CD4-positive, CD25-positive, alpha-beta regulatory T cell (primary cell): ENCODE measurements around the gene TOLLIP. TPM values are rescaled to one million over a fixed set of nuclear protein-coding genes. Genes with fewer than 3 reads are reported as not detected.
A peak's percentile ranks its signal among the peaks of the same experiment; 100 is the strongest.
"Not testable (repeated sequence)": the region's sequence is repeated elsewhere in the genome, so short reads cannot be mapped to it uniquely, and the experiment has no call there.

Source experiments
- ATAC-seq, 2 donors: fragments of 150-1000 bp; cut with Tn5 transposase; one replicate each; pipeline ENCODE4 v1.10.0; 2021; ENCODE audit warnings: low read depth in 2 of 2, moderate number of reproducible peaks in 2 of 2, moderate library complexity in 1 of 2
- DNase-seq, 3 donors: peaks; one replicate each; pipeline versions ENCODE4 v3.0.0 to v3.0.0-alpha.2; 2012 to 2022; ENCODE audit warnings: mixed read lengths in 1 of 3
- H3K27ac ChIP-seq: one replicate; pipeline ENCODE4 v1.7.0; 2013; ENCODE audit warnings: mild to moderate bottlenecking, low read length; ENCODE audit not compliant: insufficient read depth, poor library complexity, severe bottlenecking
- H3K27me3 ChIP-seq: one replicate; pipeline ENCODE4 v1.7.0; 2013; ENCODE audit warnings: low read length; ENCODE audit not compliant: control insufficient read depth, insufficient read depth
- H3K36me3 ChIP-seq: one replicate; pipeline ENCODE4 v1.7.0; 2013; ENCODE audit warnings: mild to moderate bottlenecking, low read length, moderate library complexity; ENCODE audit not compliant: control insufficient read depth, insufficient read depth
- H3K4me1 ChIP-seq: 2 replicates; pipeline ENCODE4 v1.7.0; 2013; ENCODE audit warnings: mild to moderate bottlenecking, low read length; ENCODE audit not compliant: insufficient read depth, control insufficient read depth, poor library complexity, severe bottlenecking
- H3K4me3 ChIP-seq: one replicate; pipeline ENCODE4 v1.7.0; 2013; ENCODE audit warnings: low read depth, mild to moderate bottlenecking, low read length, moderate library complexity
- H3K9me3 ChIP-seq, 2 experiments: 1 replicate in 1 of 2; 2 replicates in 1 of 2; pipeline ENCODE4 v1.7.0; 2013; ENCODE audit warnings: low read length in 2 of 2, mild to moderate bottlenecking in 1 of 2, moderate library complexity in 1 of 2; ENCODE audit not compliant: control insufficient read depth in 2 of 2
- H3K27ac Mint-ChIP-seq, 3 donors: one replicate each; pipeline ENCODE4 v1.8.0; 2020 to 2022; ENCODE audit warnings: mild to moderate bottlenecking in 3 of 3, mixed read lengths in 3 of 3, moderate library complexity in 2 of 3
- H3K27me3 Mint-ChIP-seq: one replicate; pipeline ENCODE4 v1.8.0; 2022; ENCODE audit warnings: mild to moderate bottlenecking, mixed read lengths
- H3K36me3 Mint-ChIP-seq: one replicate; pipeline ENCODE4 v1.8.0; 2020; ENCODE audit warnings: mixed read lengths
- H3K4me1 Mint-ChIP-seq, 4 donors: one replicate each; pipeline ENCODE4 v1.8.0; 2020 to 2022; ENCODE audit warnings: mixed read lengths in 4 of 4, mild to moderate bottlenecking in 1 of 4
- H3K4me3 Mint-ChIP-seq, 4 donors: one replicate each; pipeline ENCODE4 v1.8.0; 2020 to 2022; ENCODE audit warnings: mild to moderate bottlenecking in 4 of 4, mixed read lengths in 4 of 4, moderate library complexity in 3 of 4
- H3K9me3 Mint-ChIP-seq, 7 donors: one replicate each; pipeline ENCODE4 v1.8.0; 2020 to 2022; ENCODE audit warnings: mixed read lengths in 7 of 7, mild to moderate bottlenecking in 3 of 7, moderate library complexity in 2 of 7
- polyA plus RNA-seq, 4 donors: library from polyadenylated mRNA; unstranded; fragments of 300-500 nt; fragmentation: Illumina TruSeq; gene quantifications; one replicate each; pipeline ENCODE4 v1.2.3, GENCODE V29; 2021
- total RNA-seq: library from RNA; stranded (reverse); gene quantifications from one replicate; pipeline ENCODE4 v1.2.3, GENCODE V29; 2022

The TOLLIP gene
- total and polyA plus RNA-seq, 5 donors from 2014 or later: 25.3 to 60.0 (median 30.8) TPM

DNA sequence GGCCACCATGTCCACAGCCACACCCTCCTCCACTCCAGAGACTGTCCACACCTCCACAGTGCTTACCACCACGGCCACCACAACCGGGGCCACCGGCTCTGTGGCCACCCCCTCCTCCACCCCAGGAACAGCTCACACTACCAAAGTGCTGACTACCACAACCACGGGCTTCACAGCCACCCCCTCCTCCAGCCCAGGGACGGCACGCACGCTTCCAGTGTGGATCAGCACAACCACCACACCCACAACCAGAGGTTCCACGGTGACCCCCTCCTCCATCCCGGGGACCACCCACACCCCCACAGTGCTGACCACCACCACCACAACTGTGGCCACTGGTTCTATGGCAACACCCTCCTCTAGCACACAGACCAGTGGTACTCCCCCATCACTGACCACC is 64.9 kb downstream of the TOLLIP start:
- not testable (repeated sequence) for H3K9me3 ChIP-seq, H3K4me1 Mint-ChIP-seq, H3K36me3 ChIP-seq, H3K4me3 ChIP-seq, H3K27ac ChIP-seq, H3K4me3 Mint-ChIP-seq, H3K27me3 ChIP-seq, H3K9me3 Mint-ChIP-seq, ATAC-seq, H3K27me3 Mint-ChIP-seq, H3K4me1 ChIP-seq, H3K36me3 Mint-ChIP-seq, DNase-seq, H3K27ac Mint-ChIP-seq

DNA sequence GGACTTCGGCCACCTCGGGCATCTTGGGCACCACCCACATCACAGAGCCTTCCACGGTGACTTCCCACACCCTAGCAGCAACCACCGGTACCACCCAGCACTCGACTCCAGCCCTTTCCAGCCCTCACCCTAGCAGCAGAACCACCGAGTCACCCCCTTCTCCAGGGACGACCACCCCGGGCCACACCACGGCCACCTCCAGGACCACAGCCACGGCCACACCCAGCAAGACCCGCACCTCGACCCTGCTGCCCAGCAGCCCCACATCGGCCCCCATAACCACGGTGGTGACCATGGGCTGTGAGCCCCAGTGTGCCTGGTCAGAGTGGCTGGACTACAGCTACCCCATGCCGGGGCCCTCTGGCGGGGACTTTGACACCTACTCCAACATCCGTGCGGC is 65.9 kb downstream of the TOLLIP start:
- not testable (repeated sequence) for H3K4me3 ChIP-seq, H3K9me3 ChIP-seq, DNase-seq, H3K36me3 Mint-ChIP-seq, H3K27me3 ChIP-seq, H3K27me3 Mint-ChIP-seq, H3K4me1 ChIP-seq, H3K4me3 Mint-ChIP-seq, H3K9me3 Mint-ChIP-seq, ATAC-seq, H3K27ac ChIP-seq, H3K36me3 ChIP-seq, H3K4me1 Mint-ChIP-seq, H3K27ac Mint-ChIP-seq

DNA sequence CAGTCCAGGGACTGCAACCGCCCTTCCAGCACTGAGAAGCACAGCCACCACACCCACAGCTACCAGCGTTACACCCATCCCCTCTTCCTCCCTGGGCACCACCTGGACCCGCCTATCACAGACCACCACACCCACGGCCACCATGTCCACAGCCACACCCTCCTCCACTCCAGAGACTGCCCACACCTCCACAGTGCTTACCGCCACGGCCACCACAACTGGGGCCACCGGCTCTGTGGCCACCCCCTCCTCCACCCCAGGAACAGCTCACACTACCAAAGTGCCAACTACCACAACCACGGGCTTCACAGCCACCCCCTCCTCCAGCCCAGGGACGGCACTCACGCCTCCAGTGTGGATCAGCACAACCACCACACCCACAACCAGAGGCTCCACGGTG is 66.7 kb downstream of the TOLLIP start:
- H3K36me3 ChIP-seq, DNase-seq, H3K36me3 Mint-ChIP-seq, H3K9me3 Mint-ChIP-seq, H3K9me3 ChIP-seq, H3K4me1 Mint-ChIP-seq, H3K27ac Mint-ChIP-seq, H3K4me3 Mint-ChIP-seq, H3K27me3 Mint-ChIP-seq, H3K27ac ChIP-seq, H3K4me1 ChIP-seq, ATAC-seq, H3K27me3 ChIP-seq, H3K4me3 ChIP-seq: not testable (repeated sequence)

- Mint-ChIP-seq H3K36me3 (no peaks in the 10 kb centered on the region), H3K9me3 (peaks cover 0 to 3% (median 0%) of the 10 kb centered on the region in 7 donors), H3K27ac (no peak overlapping the region), H3K4me3 (peak overlapping the region in 1 of 4 donors; percentile 32), H3K27me3 (no peaks in the 10 kb centered on the region), H3K4me1 (no peaks in the 10 kb centered on the region)
- Histone ChIP-seq H3K27ac (no peak overlapping the region), H3K36me3 (no peaks in the 10 kb centered on the region), H3K27me3 (no peaks in the 10 kb centered on the region), H3K4me3 (no peak overlapping the region), H3K9me3 (no peaks in the 10 kb centered on the region), H3K4me1 (no peaks in the 10 kb centered on the region)
- DNase-seq (no peak), ATAC-seq (no peak)
Observed at GRCh38 chr11:1242289-1242688, 67.1 kb downstream of the TOLLIP start.

DNA sequence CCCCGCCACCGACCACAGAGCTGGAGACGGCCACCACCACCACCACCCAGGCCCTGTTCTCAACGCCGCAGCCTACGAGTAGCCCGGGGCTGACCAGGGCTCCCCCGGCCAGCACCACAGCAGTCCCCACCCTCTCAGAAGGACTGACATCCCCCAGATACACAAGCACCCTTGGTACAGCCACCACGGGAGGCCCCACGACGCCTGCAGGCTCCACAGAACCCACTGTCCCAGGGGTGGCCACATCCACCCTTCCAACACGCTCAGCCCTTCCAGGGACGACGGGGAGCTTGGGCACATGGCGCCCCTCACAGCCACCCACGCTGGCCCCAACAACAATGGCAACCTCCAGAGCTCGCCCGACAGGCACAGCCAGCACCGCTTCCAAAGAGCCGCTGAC is 67.7 kb downstream of the TOLLIP start:
- H3K4me3 Mint-ChIP-seq: no peak overlapping the region
- no peak overlapping the region for H3K4me3 ChIP-seq
- H3K27ac ChIP-seq: no peak overlapping the region
- no peaks in the 10 kb centered on the region for H3K27me3 Mint-ChIP-seq
- no peak for DNase-seq
- no peaks in the 10 kb centered on the region for H3K4me1 Mint-ChIP-seq
- peak overlapping the region in 1 of 3 donors; percentile 57 for H3K27ac Mint-ChIP-seq
- no peaks in the 10 kb centered on the region for H3K4me1 ChIP-seq
- H3K36me3 ChIP-seq: no peaks in the 10 kb centered on the region
- H3K9me3 ChIP-seq: no peaks in the 10 kb centered on the region
- H3K27me3 ChIP-seq: no peaks in the 10 kb centered on the region
- peaks cover 0 to 3% (median 0%) of the 10 kb centered on the region in 7 donors for H3K9me3 Mint-ChIP-seq
- no peak for ATAC-seq
- no peaks in the 10 kb centered on the region for H3K36me3 Mint-ChIP-seq

DNA sequence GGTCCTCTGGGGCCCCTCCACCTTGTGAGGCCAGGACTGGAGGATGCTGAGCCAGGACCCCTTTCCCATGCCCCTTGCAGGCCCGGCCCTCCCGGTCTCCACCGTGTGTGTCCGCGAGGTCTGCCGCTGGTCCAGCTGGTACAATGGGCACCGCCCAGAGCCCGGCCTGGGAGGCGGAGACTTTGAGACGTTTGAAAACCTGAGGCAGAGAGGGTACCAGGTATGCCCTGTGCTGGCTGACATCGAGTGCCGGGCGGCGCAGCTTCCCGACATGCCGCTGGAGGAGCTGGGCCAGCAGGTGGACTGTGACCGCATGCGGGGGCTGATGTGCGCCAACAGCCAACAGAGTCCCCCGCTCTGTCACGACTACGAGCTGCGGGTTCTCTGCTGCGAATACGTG is 68.7 kb downstream of the TOLLIP start:
- Mint-ChIP-seq H3K4me1 (no peaks in the 10 kb centered on the region), H3K27ac (no peak overlapping the region), H3K4me3 (no peak overlapping the region), H3K27me3 (no peaks in the 10 kb centered on the region), H3K36me3 (no peaks in the 10 kb centered on the region), H3K9me3 (peaks cover 0 to 3% (median 0%) of the 10 kb centered on the region in 7 donors)
- Histone ChIP-seq H3K27ac (no peak overlapping the region), H3K4me3 (no peak overlapping the region), H3K36me3 (no peaks in the 10 kb centered on the region), H3K9me3 (no peaks in the 10 kb centered on the region), H3K27me3 (no peaks in the 10 kb centered on the region), H3K4me1 (no peaks in the 10 kb centered on the region)
- ATAC-seq (no peak), DNase-seq (no peak)

DNA sequence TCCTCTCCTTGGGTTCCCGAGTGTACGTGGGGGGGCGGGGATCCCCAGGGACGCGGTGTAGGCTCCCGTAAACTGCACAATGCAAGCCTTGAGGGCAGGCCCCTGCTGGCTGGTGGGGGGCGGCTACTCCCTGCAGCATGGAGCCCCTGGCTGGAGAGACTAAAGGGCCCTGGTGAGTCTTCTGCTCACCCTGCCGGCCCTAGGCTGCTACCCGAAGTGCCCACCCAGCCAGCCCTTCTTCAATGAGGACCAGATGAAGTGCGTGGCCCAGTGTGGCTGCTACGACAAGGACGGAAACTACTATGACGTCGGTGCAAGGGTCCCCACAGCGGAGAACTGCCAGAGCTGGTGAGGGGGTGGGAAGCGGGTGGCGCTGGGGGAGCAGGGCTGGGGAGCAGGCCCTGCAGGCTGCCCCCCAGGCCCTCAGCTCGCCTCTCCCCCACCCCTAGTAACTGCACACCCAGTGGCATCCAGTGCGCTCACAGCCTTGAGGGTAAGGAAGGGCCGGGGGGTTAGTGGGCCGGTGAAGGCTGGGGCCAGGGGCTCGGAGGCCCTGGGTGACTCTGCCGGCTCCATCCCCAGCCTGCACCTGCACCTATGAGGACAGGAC is 69.7 kb downstream of the TOLLIP start:
- Mint-ChIP-seq H3K4me3 (no peak overlapping the region), H3K9me3 (peaks cover 0 to 3% (median 0%) of the 10 kb centered on the region in 7 donors), H3K27ac (no peak overlapping the region), H3K27me3 (no peaks in the 10 kb centered on the region), H3K4me1 (no peaks in the 10 kb centered on the region), H3K36me3 (no peaks in the 10 kb centered on the region)
- Histone ChIP-seq H3K27ac (no peak overlapping the region), H3K4me1 (no peaks in the 10 kb centered on the region), H3K9me3 (no peaks in the 10 kb centered on the region), H3K36me3 (no peaks in the 10 kb centered on the region), H3K27me3 (no peaks in the 10 kb centered on the region), H3K4me3 (no peak overlapping the region)
- ATAC-seq (no peak), DNase-seq (no peak)

DNA sequence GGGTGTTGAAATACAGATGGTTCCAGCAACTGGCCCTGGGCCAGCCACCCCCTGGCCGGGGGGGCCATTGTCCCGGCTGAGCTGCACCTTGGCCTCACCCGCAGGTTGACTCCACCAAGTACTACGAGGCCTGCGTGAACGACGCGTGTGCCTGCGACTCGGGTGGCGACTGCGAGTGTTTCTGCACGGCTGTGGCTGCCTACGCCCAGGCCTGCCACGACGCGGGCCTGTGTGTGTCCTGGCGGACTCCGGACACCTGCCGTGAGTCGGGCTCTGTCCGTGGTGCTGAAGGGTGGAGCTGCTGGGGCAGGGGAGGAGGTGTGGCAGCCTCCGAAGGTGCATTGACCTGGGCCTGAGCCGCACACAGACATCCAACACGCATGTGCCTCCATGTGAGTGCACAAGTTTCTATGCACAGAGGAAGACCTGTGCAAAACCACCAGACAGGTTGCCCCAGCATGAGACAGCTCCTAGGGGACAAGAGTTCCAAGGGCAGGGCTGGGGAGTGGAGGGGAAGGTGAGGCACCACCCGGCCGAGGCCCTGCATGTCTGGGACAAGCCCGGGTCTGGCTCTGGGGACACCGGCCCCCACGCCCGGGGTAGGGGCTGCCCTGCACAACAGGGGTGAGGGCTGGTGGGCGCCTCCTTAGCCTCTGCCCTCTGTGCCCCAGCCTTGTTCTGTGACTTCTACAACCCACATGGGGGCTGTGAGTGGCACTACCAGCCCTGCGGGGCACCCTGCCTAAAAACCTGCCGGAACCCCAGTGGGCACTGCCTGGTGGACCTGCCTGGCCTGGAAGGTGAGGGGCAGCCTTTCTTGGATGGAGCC is 70.5 kb downstream of the TOLLIP start:
- no peak overlapping the region for H3K27ac Mint-ChIP-seq
- no peak for ATAC-seq
- Histone ChIP-seq H3K9me3 (no peaks in the 10 kb centered on the region), H3K27ac (no peak overlapping the region), H3K4me1 (no peaks in the 10 kb centered on the region), H3K27me3 (no peaks in the 10 kb centered on the region), H3K36me3 (no peaks in the 10 kb centered on the region), H3K4me3 (no peak overlapping the region)
- H3K4me1 Mint-ChIP-seq: no peaks in the 10 kb centered on the region
- peaks cover 0 to 3% (median 0%) of the 10 kb centered on the region in 7 donors for H3K9me3 Mint-ChIP-seq
- no peaks in the 10 kb centered on the region for H3K36me3 Mint-ChIP-seq
- no peak overlapping the region for H3K4me3 Mint-ChIP-seq
- no peaks in the 10 kb centered on the region for H3K27me3 Mint-ChIP-seq
- no peak for DNase-seq
